GM18867 (cell line): ENCODE measurements around the gene CCNJ.

ENCODE experiments used
- ATAC-seq: cut with Tn5 transposase; IDR thresholded peaks from one replicate; pipeline ENCODE4 v1.9.1; 2021; ENCODE audit warnings: mild to moderate bottlenecking, moderate library complexity; ENCODE audit not compliant: unreplicated experiment

Gene CCNJ

DNA sequence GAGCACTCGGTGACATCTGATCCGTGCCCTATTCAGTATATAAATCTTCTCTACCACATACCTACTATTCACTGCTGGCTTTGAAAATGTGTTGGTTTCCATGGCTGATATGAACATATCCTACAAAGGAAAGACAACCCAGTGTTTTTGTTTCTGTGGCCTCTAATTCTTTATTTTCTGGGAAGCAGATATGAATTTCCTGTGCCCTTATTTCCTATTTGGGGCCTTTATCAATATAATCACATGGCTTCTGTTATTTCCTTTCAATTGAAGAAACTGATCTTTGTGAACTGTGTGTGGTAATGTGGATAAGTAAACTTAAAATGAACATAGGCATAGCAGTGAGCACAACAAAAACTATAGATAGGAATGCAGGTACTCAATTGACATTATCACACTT, 10.6 kb downstream of the CCNJ start:
- ATAC-seq = no peak

DNA sequence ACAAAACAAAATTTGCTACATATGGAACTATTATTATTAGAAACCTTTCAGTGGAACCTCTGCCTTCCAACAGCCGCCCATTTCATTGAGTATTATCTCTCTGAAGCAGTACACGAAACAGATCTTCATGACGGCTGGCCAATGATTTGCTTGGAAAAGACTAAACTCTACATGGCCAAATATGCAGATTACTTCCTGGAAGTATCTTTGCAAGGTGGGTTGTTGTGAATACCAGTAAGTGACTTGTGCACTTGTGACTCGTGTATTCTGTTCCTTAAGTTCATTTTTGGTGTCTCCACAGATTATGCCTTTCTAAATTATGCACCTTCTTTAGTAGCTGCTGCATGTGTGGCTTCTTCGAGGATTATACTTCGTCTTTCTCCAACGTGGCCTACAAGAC, 13.4 kb downstream of the CCNJ start:
- no peak for ATAC-seq

DNA sequence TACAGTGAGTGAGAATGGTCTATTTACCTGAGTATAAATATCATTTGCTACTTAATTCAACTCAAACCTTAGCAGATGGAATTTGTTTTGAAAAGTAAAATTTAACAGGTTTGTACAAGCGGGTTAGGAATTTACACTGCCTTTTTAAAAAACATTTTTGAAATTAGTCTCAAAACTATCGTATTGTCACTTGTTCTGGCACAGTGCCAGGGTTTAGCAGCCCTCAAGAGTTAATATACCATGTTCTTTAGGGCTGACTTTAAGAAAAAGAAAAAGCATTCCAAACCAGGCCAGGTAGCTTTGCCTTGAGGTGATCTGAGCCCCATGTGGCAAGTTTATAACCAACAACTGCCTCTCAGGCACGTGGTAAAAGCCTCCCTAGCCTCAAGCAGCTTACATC, 17.8 kb downstream of the CCNJ start:
- ATAC-seq = no peak

- no peak for ATAC-seq
Observed at GRCh38 chr10:96072674-96073073, 29.3 kb downstream of the CCNJ start.

GRCh38 chr10:96073722-96074121, 30.3 kb downstream of the CCNJ start:
- no peak for ATAC-seq

DNA sequence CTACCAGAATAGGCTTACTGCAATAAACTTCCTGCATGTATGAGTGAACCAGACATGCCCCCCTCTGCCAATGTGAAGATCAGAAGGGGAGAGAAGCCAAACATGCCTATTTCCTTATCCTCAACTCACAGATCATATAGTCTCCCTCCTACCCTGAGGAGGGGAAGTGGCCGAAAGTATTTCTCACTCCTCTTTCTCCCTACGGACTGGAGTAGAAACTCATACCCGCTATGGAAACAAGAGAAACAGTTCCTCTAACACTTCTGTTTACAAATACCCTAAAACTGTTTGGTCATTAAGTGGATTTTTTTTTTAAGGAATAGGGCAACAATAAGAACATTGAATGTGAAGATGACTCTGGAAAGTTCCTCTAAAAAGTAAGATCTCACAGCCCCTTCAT, 31.4 kb downstream of the CCNJ start:
- ATAC-seq = no peak

- no peak for ATAC-seq
Observed at GRCh38 chr10:96075977-96076376, 32.6 kb downstream of the CCNJ start.

- no peak for ATAC-seq
Observed at GRCh38 chr10:96077156-96077555, 33.8 kb downstream of the CCNJ start.

DNA sequence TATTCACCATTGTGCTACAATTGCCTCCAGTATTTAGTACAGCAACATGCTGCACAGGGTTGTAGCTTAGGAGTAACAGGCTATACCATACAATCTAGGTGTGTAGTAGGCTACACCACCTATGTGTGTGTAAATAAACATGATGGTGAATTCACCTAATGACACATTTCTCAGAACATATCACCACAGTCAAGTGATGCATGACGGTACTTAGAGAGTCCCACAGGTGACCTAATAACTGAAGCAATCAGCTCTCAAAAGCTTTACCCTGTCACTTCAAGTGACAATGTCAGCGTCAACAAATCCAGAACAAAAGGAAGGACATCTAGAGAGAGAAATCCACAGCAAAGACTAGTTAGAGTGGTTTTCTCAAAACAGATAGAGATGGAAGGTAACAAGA, 38.8 kb downstream of the CCNJ start:
- no peak for ATAC-seq

DNA sequence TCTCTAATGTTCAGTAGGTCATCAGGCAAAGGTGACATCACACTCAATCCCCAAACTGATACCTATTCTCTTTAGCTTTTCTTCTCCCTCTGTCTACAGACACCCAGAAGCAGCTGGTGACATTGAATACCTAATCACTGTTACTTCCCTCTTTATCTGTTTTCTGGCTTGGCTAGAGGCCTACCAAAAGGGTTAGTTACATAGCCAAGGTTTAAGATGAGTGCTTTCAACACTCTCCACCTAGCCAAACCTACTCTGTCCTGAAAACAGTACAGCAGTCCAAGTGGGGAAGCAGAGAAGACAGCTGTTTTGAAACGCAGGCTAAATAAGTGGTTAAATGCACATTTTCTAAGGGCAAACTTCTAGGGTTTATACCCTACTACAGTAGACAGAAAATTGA, 39.4 kb downstream of the CCNJ start:
- ATAC-seq = no peak

GRCh38 chr10:96089116-96089515, 45.7 kb downstream of the CCNJ start:
- ATAC-seq = no peak

GRCh38 chr10:96089670-96090462, 46.5 kb downstream of the CCNJ start:
- peak; percentile 88 for ATAC-seq

GRCh38 chr10:96090463-96090800, 47.0 kb downstream of the CCNJ start:
- ATAC-seq = no peak

- ATAC-seq = no peak
Observed at GRCh38 chr10:96092999-96093767, 49.8 kb downstream of the CCNJ start.

DNA sequence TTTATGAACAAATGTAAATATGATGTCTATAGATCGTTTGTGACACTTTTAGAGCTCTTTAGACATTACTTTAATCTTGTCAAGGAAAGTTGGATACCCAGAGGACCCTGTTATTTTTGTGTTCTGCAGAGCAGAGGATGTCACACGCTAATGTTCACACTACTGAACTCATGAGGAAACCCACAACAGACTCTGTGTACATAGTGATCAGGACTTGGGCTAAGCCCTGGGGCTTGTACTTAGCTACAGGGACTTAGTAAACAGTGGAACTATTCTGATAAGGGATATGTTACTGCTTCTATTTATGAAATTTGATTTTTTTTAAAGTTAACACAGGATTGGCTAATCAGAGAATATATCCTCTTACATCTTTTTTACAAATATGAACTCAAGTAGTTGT, 50.6 kb downstream of the CCNJ start:
- no peak for ATAC-seq

DNA sequence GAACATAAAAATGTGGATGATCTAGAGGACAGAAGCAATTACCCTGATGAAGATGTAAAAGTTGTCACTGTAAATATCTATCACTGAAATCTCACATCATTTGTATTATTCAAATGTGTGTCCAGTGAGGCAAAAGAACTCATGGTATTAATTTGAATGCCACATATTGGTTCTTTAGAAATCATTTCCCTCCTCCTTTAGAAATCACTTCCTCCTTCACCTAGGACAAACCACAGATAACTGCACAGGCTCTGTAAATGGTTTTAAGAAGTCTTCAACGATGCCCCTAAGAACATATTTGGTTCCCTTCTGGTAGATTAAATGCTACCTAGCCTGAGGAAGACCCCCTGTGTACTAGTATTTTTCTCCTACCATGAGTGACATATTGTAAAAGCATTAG, 53.6 kb downstream of the CCNJ start:
- no peak for ATAC-seq

- no peak for ATAC-seq
Observed at GRCh38 chr10:96097865-96098264, 54.5 kb downstream of the CCNJ start.

- no peak for ATAC-seq
Observed at GRCh38 chr10:96107623-96108038, 64.2 kb downstream of the CCNJ start.
